ENCODE results near the gene SELENOI. TPM values are rescaled to one million over a fixed set of nuclear protein-coding genes. Genes with fewer than 3 reads are reported as not detected.

The SELENOI gene
- polyA plus RNA-seq, 1 donor (not counting 4 experiments of a cell fraction or from before 2014, with no cell fraction given) = 38.1 TPM

GRCh38 chr2:26349690-26350089 lies 3.7 kb downstream of the SELENOI start:
- Histone ChIP-seq H3K9me1 (ENCODE audit: control insufficient read depth, extremely low read depth, insufficient read depth, low read length) (no peaks in the 10 kb centered on the region), H3K4me2 (ENCODE audit: control insufficient read depth, extremely low read depth, insufficient read depth, low read depth, low read length) (peak overlapping the region; percentile 42), H4K20me1 (ENCODE audit: control insufficient read depth, extremely low read depth, insufficient read depth, low read length) (peaks cover 2% of the 10 kb centered on the region), H3K27ac (ENCODE audit: control insufficient read depth, insufficient read depth, low read length) (peak overlapping the region; percentile 26), H3K36me3 (ENCODE audit: control insufficient read depth in 2 of 2, extremely low read depth in 1 of 2, insufficient read depth in 2 of 2, low read length in 2 of 2) (peaks cover 0 to 2% of the 10 kb centered on the region in 2 experiments), H3K4me1 (ENCODE audit: control insufficient read depth, extremely low read depth, insufficient read depth, low read length) (peaks cover 38% of the 10 kb centered on the region), H3K9ac (ENCODE audit: control insufficient read depth, extremely low read depth, insufficient read depth, low read length) (no peak overlapping the region), H3K79me2 (ENCODE audit: control insufficient read depth, insufficient read depth, low read length) (peaks cover 88% of the 10 kb centered on the region), H3K9me3 (ENCODE audit: control insufficient read depth, low read depth, low read length) (no peaks in the 10 kb centered on the region), H3K27me3 (ENCODE audit: control insufficient read depth, extremely low read depth, insufficient read depth, low read length) (no peaks in the 10 kb centered on the region), H3K4me3 (ENCODE audit: control insufficient read depth in 2 of 3, extremely low read depth in 1 of 3, insufficient read depth in 2 of 3, low read depth in 1 of 3, low read length in 3 of 3) (no peak overlapping the region), H2AFZ (ENCODE audit: control insufficient read depth, low read length) (no peak overlapping the region)
- no peak for DNase-seq (ENCODE audit: low read depth, low spot score)
- no peak for FAIRE-seq
- no peak for TF ChIP-seq CTCF (optimal IDR thresholded peaks at IDR 0.05 in 1 of 3, IDR thresholded peaks at IDR 0.05 in 1 of 3, conservative IDR thresholded peaks at IDR 0.05 in 1 of 3; ENCODE audit: extremely low read depth in 1 of 3, insufficient read depth in 2 of 3, low read length in 3 of 3)
- no peak for TF ChIP-seq EZH2 (IDR thresholded peaks at IDR 0.05; ENCODE audit: low read length)
- dilution Hi-C loops (cut with MboI; ENCODE audit: extremely low pct_ligation_motif_present, low sequenced_read_pairs) = no loop called here

GRCh38 chr2:26351375-26352090 lies 5.6 kb downstream of the SELENOI start:
- H3K27ac ChIP-seq (ENCODE audit: control insufficient read depth, insufficient read depth, low read length) = no peak overlapping the region
- H3K4me2 ChIP-seq (ENCODE audit: control insufficient read depth, extremely low read depth, insufficient read depth, low read depth, low read length) = no peak overlapping the region
- no peaks in the 10 kb centered on the region for H3K9me1 ChIP-seq (ENCODE audit: control insufficient read depth, extremely low read depth, insufficient read depth, low read length)
- peaks cover 2% of the 10 kb centered on the region for H4K20me1 ChIP-seq (ENCODE audit: control insufficient read depth, extremely low read depth, insufficient read depth, low read length)
- FAIRE-seq = no peak
- peaks cover 87% of the 10 kb centered on the region for H3K79me2 ChIP-seq (ENCODE audit: control insufficient read depth, insufficient read depth, low read length)
- H3K9ac ChIP-seq (ENCODE audit: control insufficient read depth, extremely low read depth, insufficient read depth, low read length) = no peak overlapping the region
- peaks cover 0 to 2% of the 10 kb centered on the region in 2 experiments for H3K36me3 ChIP-seq (ENCODE audit: control insufficient read depth in 2 of 2, extremely low read depth in 1 of 2, insufficient read depth in 2 of 2, low read length in 2 of 2)
- peaks cover 57% of the 10 kb centered on the region for H3K4me1 ChIP-seq (ENCODE audit: control insufficient read depth, extremely low read depth, insufficient read depth, low read length)
- dilution Hi-C loops (cut with MboI; ENCODE audit: extremely low pct_ligation_motif_present, low sequenced_read_pairs) = no loop called here
- H3K4me3 ChIP-seq (ENCODE audit: control insufficient read depth in 2 of 3, extremely low read depth in 1 of 3, insufficient read depth in 2 of 3, low read depth in 1 of 3, low read length in 3 of 3) = no peak overlapping the region
- H2AFZ ChIP-seq (ENCODE audit: control insufficient read depth, low read length) = no peak overlapping the region
- H3K9me3 ChIP-seq (ENCODE audit: control insufficient read depth, low read depth, low read length) = no peaks in the 10 kb centered on the region
- no peaks in the 10 kb centered on the region for H3K27me3 ChIP-seq (ENCODE audit: control insufficient read depth, extremely low read depth, insufficient read depth, low read length)
- DNase-seq (ENCODE audit: low read depth, low spot score) = no peak
- TF ChIP-seq CTCF (optimal IDR thresholded peaks at IDR 0.05 in 1 of 3, IDR thresholded peaks at IDR 0.05 in 1 of 3, conservative IDR thresholded peaks at IDR 0.05 in 1 of 3; ENCODE audit: extremely low read depth in 1 of 3, insufficient read depth in 2 of 3, low read length in 3 of 3) (no peak), EZH2 (IDR thresholded peaks at IDR 0.05; ENCODE audit: low read length) (no peak)

Data from keratinocyte (primary cell).